ENCODE data around the gene CORO2B. TPM values are rescaled to one million over a fixed set of nuclear protein-coding genes. Genes with fewer than 3 reads are reported as not detected.

The CORO2B gene
- total RNA-seq, 1 experiment from 2014 or later, result 3.8 TPM

- intact Hi-C loops (cut with micrococcal nuclease; ENCODE audit: unreplicated experiment), result no loop called here
- no peak for DNase-seq (ENCODE audit: low spot score)
- BruUV-seq (replicated peaks), result no TSS peak
- Histone ChIP-seq H3K4me1 (ENCODE audit: insufficient read depth, low read length, poor library complexity, severe bottlenecking) (no peaks in the 10 kb centered on the region), H3K36me3 (ENCODE audit: insufficient read depth, low read length, poor library complexity, severe bottlenecking) (no peaks in the 10 kb centered on the region), H3K4me3 (ENCODE audit: low read depth, low read length, poor library complexity, severe bottlenecking) (no peak overlapping the region), H3K27ac (ENCODE audit: low read depth, low read length, poor library complexity, severe bottlenecking) (no peak overlapping the region), H3K9me3 (ENCODE audit: low read depth, low read length, poor library complexity, severe bottlenecking) (no peaks in the 10 kb centered on the region), H3K27me3 (replicated peaks; ENCODE audit: insufficient read depth, low read depth, low read length, poor library complexity) (no peaks in the 10 kb centered on the region)
- TF ChIP-seq EZH2 (IDR thresholded peaks at IDR 0.05; ENCODE audit: borderline replicate concordance, low read depth, low read length, poor library complexity, severe bottlenecking), result no peak
- no peak for TF ChIP-seq CTCF (conservative IDR thresholded peaks at IDR 0.05; ENCODE audit: low read depth, low read length)
- POLR2A ChIA-PET (ENCODE audit: low non-redundant PET), result interaction anchor here (0.8 kb wide), 1 partner anchor 33 kb away, joined by 3 read pairs; no protein-coding TSS in a partner anchor
- CTCF ChIA-PET, result no interaction called here
These were observed 128.6 kb downstream of the CORO2B start for GRCh38 chr15:68707386-68707785.

- ChIA-PET CTCF (no interaction called here), POLR2A (ENCODE audit: low non-redundant PET) (no interaction called here)
- intact Hi-C loops (cut with micrococcal nuclease; ENCODE audit: unreplicated experiment), result no loop called here
- DNase-seq (ENCODE audit: low spot score), result no peak
- Histone ChIP-seq H3K4me3 (ENCODE audit: low read depth, low read length, poor library complexity, severe bottlenecking) (no peak overlapping the region), H3K27me3 (replicated peaks; ENCODE audit: insufficient read depth, low read depth, low read length, poor library complexity) (no peaks in the 10 kb centered on the region), H3K27ac (ENCODE audit: low read depth, low read length, poor library complexity, severe bottlenecking) (no peak overlapping the region), H3K36me3 (ENCODE audit: insufficient read depth, low read length, poor library complexity, severe bottlenecking) (no peaks in the 10 kb centered on the region), H3K4me1 (ENCODE audit: insufficient read depth, low read length, poor library complexity, severe bottlenecking) (no peaks in the 10 kb centered on the region), H3K9me3 (ENCODE audit: low read depth, low read length, poor library complexity, severe bottlenecking) (no peaks in the 10 kb centered on the region)
- no TSS peak for BruUV-seq (replicated peaks)
- TF ChIP-seq CTCF (conservative IDR thresholded peaks at IDR 0.05; ENCODE audit: low read depth, low read length) (no peak), EZH2 (IDR thresholded peaks at IDR 0.05; ENCODE audit: borderline replicate concordance, low read depth, low read length, poor library complexity, severe bottlenecking) (no peak)
These were observed 131.1 kb downstream of the CORO2B start for GRCh38 chr15:68709876-68710275.

- H3K4me3 ChIP-seq (ENCODE audit: low read depth, low read length, poor library complexity, severe bottlenecking), result no peak overlapping the region
- CTCF ChIA-PET, result no interaction called here
- intact Hi-C loops (cut with micrococcal nuclease; ENCODE audit: unreplicated experiment), result no loop called here
These were observed 131.7 kb downstream of the CORO2B start for GRCh38 chr15:68710536-68710935.

More at GRCh38 chr15:68710536-68710935, 131.7 kb downstream of the CORO2B start:
- no peak for DNase-seq (ENCODE audit: low spot score)
- no peak for TF ChIP-seq CTCF (conservative IDR thresholded peaks at IDR 0.05; ENCODE audit: low read depth, low read length)
- no peak for TF ChIP-seq EZH2 (IDR thresholded peaks at IDR 0.05; ENCODE audit: borderline replicate concordance, low read depth, low read length, poor library complexity, severe bottlenecking)
- Histone ChIP-seq H3K9me3 (ENCODE audit: low read depth, low read length, poor library complexity, severe bottlenecking) (no peaks in the 10 kb centered on the region), H3K36me3 (ENCODE audit: insufficient read depth, low read length, poor library complexity, severe bottlenecking) (no peaks in the 10 kb centered on the region), H3K27ac (ENCODE audit: low read depth, low read length, poor library complexity, severe bottlenecking) (no peak overlapping the region), H3K27me3 (replicated peaks; ENCODE audit: insufficient read depth, low read depth, low read length, poor library complexity) (no peaks in the 10 kb centered on the region), H3K4me1 (ENCODE audit: insufficient read depth, low read length, poor library complexity, severe bottlenecking) (no peaks in the 10 kb centered on the region)
- BruUV-seq (replicated peaks), result no TSS peak
- POLR2A ChIA-PET (ENCODE audit: low non-redundant PET), result no interaction called here

Data from A673 (cell line).